Gastrocnemius medialis (tissue), 4 donors: ENCODE data around the gene RIPOR1.
"Not testable (repeated sequence)": the region's sequence is repeated elsewhere in the genome, so short reads cannot be mapped to it uniquely, and the experiment has no call there.

Experiments
- CTCF ChIP-seq, 5 experiments: fragments of 450-650 bp in 3 of 5; fragments of 200-600 bp in 2 of 5; sonication (generic) in 2 of 5; IDR thresholded peaks in 4 of 5; conservative IDR thresholded peaks in 1 of 5; 1 replicate in 4 of 5; 2 replicates in 1 of 5; pipeline ENCODE4 v1.5.1; 2016 to 2019; ENCODE audit warnings: antibody characterized with exemption in 5 of 5, mild to moderate bottlenecking in 3 of 5, moderate library complexity in 3 of 5
- POLR2A ChIP-seq, 2 donors: fragments of 450-650 bp; IDR thresholded peaks; one replicate each; pipeline ENCODE4 v1.6.1; 2017; ENCODE audit warnings: antibody characterized with exemption in 2 of 2, mild to moderate bottlenecking in 2 of 2, moderate library complexity in 2 of 2

GRCh38 chr16:67487561-67487960 lies 41.1 kb upstream of the RIPOR1 start:
- not testable (repeated sequence) for TF ChIP-seq CTCF (IDR thresholded peaks at IDR 0.05 in 4 of 5, conservative IDR thresholded peaks at IDR 0.05 in 1 of 5); POLR2A (IDR thresholded peaks at IDR 0.05)
